Fibroblast of the aortic adventitia (primary cell): ENCODE data around the gene ARL8B. TPM values are rescaled to one million over a fixed set of nuclear protein-coding genes. Genes with fewer than 3 reads are reported as not detected.
"Not testable (repeated sequence)": the region's sequence is repeated elsewhere in the genome, so short reads cannot be mapped to it uniquely, and the experiment has no call there.

Experiments
- DNase-seq: peaks from one replicate; pipeline ENCODE4 v3.0.0-alpha.2; 2010; ENCODE audit warnings: low read depth
- H3K4me3 ChIP-seq: 2 replicates; pipeline ENCODE4 v1.5.1; 2011; ENCODE audit warnings: low read depth, mild to moderate bottlenecking, control low read depth, low read length, moderate library complexity
- total RNA-seq: library from RNA; depleted of rRNA; stranded (reverse); fragments of >200 nt; gene quantifications from 2 replicates; pipeline ENCODE4 v1.2.3, GENCODE V29; 2012; ENCODE audit warnings: low replicate concordance
- TF ChIP-seq, protein P1 (sequence below): IDR thresholded peaks from 2 replicates; pipeline ENCODE4 v1.5.1; 2011; ENCODE audit warnings: mild to moderate bottlenecking, low read length, control low read depth, inconsistent platforms; ENCODE audit not compliant: insufficient read depth

Gene ARL8B
- total RNA-seq, 1 donor, result 89.0 TPM

DNA sequence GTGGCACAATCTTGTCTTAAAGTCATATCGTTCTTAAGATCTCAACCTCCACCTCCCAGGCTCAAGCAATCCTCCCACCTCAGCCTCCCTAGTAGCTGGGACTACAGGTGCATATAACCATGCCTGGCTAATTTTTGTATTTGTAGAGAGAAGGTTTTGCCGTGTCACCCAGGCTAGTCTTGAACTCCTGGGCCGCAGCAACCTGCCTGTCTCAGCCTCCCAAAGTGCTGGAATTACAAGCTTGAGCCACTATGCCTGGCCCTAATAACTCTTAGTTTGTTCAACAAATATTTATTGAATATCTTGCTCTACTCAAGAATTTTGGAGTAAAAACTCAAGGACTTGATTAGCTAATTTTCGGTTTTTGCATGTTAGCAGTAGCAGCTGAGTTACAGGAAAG lies 46.0 kb downstream of the ARL8B start:
- no peak overlapping the region for H3K4me3 ChIP-seq
- TF ChIP-seq, protein P1, sequence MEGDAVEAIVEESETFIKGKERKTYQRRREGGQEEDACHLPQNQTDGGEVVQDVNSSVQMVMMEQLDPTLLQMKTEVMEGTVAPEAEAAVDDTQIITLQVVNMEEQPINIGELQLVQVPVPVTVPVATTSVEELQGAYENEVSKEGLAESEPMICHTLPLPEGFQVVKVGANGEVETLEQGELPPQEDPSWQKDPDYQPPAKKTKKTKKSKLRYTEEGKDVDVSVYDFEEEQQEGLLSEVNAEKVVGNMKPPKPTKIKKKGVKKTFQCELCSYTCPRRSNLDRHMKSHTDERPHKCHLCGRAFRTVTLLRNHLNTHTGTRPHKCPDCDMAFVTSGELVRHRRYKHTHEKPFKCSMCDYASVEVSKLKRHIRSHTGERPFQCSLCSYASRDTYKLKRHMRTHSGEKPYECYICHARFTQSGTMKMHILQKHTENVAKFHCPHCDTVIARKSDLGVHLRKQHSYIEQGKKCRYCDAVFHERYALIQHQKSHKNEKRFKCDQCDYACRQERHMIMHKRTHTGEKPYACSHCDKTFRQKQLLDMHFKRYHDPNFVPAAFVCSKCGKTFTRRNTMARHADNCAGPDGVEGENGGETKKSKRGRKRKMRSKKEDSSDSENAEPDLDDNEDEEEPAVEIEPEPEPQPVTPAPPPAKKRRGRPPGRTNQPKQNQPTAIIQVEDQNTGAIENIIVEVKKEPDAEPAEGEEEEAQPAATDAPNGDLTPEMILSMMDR, result no peak
- DNase-seq, result no peak

DNA sequence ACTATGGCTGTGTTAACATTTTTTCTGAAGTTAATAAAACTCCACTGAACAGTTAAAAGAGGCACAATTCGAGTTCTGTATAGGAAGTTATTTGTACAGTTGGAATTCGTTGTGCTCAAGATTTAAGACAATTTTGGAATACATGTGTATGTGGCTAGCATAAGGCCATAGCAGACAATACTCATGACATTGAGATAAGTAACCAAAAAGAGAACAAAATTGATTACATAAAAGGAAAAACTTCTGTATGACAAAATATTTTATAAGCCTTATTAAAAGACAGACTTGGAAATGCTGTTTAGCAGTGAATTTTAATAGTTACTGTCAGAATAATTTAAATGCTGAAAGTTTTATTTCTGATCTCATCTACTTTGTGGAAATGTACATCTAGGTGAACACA lies 47.7 kb downstream of the ARL8B start:
- no peak overlapping the region for H3K4me3 ChIP-seq
- TF ChIP-seq, protein P1, result no peak
- DNase-seq, result no peak

DNA sequence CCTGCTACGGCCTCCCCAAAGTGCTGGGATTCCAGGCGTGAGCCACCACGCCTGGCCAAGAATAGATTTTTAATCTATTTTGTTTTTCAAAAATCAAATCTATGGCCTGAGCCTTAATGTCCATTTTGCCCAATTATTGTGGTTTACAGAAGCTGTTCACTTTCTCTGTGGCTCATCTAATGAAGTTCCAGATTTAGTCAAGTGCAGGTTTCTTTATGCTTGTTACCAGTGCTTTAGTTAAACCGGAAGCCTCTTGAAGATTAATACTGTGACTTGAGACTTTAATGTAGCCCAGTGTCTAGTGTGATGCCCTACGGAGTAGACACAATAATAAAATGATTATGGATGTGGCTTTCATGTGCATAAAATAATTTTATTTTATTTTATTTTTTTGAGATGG lies 48.9 kb downstream of the ARL8B start:
- TF ChIP-seq, protein P1, result no peak
- H3K4me3 ChIP-seq, result no peak overlapping the region
- no peak for DNase-seq

DNA sequence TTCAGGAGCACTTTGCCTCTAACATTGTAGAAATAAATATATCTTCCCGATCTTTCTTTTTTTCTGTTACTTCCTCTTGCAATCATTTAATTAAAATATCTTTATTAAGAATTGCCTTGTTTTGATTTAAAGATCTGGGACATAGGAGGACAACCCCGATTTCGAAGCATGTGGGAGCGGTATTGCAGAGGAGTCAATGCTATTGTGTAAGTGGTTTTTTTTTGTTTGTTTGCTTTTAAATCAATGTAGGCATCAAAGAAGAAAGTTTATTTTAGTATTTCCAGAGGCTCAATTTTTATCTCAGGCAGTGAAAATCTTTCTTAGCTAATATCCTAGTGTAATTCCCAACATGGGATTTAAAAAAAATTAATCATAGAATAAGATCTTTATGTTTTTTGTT lies 49.9 kb downstream of the ARL8B start:
- TF ChIP-seq, protein P1, result no peak
- no peak for DNase-seq
- no peak overlapping the region for H3K4me3 ChIP-seq

DNA sequence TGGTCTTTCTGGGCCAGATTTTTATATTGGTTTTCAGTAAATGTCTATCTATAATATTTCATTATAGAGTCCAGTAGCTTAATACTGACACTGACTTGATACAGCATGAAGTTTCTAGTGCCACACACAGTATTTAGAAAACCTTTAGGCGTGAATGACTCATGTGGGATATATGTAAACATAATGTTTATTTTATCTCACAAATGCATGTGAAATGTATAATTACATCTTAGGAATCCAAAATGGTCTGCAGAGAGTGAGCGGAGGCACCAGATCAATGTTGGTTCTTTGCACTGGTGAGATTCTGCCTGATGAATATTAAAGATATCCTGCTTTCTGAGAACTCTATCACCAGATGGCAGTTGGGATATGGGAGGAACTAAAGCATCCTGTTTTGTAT lies 56.9 kb downstream of the ARL8B start:
- not testable (repeated sequence) for DNase-seq, H3K4me3 ChIP-seq

DNA sequence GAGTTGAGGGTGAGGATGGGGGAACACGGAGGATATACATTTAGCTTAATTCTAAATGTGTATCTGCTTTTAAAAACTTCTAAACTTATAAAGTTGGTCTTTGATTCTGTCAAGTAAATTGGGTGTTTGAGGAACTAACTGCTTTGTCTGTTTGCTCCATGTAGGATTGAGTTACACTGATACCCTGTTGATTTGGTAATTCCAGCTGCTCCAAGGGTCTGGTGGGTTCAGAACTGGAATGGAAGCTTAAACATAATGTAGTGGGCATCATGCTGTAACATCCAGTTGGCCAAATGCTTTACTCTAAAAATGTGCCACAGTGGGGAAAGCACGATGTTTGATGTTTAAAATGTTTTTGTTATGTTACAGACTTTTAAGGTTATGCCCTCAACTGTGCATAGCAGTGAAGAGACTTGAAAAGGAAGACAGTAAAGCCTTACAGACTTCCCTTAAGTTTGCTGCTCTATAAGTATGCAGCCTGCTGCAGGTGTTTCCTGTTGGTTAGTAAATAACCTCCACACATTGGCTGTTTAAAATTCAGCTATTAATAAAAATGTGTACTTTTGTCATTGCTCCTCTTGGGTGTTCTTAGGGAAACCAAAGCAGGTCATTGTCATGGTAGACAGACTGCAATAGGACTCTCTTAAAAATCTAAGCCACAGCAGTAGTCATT lies 59.5 kb downstream of the ARL8B start:
- DNase-seq, result no peak
- H3K4me3 ChIP-seq, result no peak overlapping the region
- TF ChIP-seq, protein P1, result no peak

DNA sequence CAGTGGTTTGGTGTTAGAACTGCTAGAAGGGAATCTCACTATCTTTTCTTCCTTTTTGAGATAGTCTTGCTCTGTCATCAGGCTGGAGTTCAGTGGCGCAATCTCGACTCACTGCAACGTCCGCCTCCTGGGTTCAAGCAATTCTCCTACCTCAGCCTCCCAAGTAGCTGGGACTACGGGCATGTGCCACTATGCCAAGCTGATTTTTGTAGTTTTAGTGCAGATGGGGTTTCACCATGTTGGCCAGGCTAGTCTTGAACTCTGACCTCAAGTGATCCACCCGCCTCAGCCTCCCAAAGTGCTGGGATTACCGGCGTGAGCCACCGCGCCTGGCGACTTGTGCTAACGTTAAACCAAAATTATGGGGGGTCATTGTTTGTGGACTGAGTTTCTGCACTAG lies 61.6 kb downstream of the ARL8B start:
- DNase-seq, H3K4me3 ChIP-seq: not testable (repeated sequence)

DNA sequence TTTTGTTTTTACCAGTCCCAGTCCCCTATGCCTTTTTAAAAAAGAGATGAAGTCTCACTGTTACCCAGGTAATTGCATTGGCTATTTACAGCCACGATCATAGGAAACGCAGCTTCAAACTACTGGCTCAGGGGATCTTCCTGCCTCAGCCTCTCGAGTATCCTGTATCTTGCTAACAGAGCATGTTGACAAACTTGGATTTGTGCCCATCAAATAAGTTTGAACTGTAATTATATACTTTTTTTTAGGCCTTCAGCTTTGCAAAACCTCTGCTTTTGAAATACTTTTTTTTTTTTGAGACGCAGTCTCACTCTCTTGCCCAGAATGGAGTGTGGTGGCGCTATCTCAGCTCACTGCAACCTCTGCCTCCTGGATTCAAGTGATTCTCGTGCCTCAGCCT lies 62.4 kb downstream of the ARL8B start:
- TF ChIP-seq, protein P1, result no peak
- no peak for DNase-seq
- H3K4me3 ChIP-seq, result no peak overlapping the region
